ENCODE results near the gene RNF133.
"Not testable (repeated sequence)": the region's sequence is repeated elsewhere in the genome, so short reads cannot be mapped to it uniquely, and the experiment has no call there.

RNF133 gene

DNA sequence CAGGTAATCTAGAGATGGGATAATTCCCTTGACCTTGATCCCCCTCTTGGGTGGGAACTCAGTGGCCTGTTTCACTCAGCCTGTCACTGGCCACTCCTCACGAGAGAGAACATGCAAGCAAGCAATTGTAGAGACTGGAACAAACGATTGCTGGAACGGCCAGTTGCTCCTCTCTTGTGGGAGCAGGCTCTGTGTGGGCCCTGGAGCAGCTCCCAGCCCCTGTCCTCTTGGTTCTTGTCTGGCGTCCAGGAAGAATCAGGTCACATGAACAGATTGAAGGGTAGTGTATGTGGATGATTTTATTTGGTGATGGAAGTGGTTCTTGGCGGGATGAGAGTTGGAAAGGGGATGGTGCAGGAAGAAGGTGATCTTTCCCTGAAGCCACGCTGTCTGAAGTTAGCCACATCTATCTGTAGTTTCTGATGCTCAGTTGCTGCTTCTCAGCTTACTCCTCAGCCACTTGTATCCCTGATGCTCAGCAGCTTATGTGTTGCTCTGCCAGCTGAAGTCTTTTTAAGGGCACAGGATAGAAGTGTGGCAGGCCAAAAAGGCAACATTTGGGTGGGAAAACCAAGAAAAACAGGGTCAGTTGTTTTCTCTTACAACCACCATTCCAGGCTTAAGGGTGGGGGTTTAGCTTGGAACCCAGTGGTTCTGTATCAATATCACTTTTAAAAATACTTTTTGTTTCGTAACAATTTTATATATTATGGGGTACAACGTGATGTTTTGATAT lies 15.9 kb downstream of the RNF133 start:
- no peak for DNase-seq (ENCODE audit: low read depth)
- H3K4me3 ChIP-seq (ENCODE audit: low read depth, low read length), result no peak overlapping the region
- TF ChIP-seq, protein P1, sequence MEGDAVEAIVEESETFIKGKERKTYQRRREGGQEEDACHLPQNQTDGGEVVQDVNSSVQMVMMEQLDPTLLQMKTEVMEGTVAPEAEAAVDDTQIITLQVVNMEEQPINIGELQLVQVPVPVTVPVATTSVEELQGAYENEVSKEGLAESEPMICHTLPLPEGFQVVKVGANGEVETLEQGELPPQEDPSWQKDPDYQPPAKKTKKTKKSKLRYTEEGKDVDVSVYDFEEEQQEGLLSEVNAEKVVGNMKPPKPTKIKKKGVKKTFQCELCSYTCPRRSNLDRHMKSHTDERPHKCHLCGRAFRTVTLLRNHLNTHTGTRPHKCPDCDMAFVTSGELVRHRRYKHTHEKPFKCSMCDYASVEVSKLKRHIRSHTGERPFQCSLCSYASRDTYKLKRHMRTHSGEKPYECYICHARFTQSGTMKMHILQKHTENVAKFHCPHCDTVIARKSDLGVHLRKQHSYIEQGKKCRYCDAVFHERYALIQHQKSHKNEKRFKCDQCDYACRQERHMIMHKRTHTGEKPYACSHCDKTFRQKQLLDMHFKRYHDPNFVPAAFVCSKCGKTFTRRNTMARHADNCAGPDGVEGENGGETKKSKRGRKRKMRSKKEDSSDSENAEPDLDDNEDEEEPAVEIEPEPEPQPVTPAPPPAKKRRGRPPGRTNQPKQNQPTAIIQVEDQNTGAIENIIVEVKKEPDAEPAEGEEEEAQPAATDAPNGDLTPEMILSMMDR (conservative IDR thresholded peaks at IDR 0.05; ENCODE audit: low read depth, low read length), result no peak

DNA sequence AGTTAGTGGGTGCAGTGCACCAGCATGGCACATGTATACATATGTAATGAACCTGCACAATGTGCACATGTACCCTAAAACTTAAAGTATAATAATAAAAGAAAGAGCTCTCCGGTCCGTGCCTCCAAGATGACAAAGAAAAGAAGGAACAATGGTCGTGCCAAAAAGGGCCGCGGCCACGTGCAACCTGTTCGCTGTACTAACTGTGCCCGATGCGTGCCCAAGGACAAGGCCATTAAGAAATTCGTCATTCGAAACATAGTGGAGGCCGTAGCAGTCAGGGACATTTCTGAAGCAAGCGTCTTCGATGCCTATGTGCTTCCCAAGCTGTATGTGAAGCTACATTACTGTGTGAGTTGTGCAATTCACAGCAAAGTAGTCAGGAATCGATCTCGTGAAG lies 17.7 kb downstream of the RNF133 start:
- not testable (repeated sequence) for H3K4me3 ChIP-seq (ENCODE audit: low read depth, low read length); DNase-seq (ENCODE audit: low read depth)

DNA sequence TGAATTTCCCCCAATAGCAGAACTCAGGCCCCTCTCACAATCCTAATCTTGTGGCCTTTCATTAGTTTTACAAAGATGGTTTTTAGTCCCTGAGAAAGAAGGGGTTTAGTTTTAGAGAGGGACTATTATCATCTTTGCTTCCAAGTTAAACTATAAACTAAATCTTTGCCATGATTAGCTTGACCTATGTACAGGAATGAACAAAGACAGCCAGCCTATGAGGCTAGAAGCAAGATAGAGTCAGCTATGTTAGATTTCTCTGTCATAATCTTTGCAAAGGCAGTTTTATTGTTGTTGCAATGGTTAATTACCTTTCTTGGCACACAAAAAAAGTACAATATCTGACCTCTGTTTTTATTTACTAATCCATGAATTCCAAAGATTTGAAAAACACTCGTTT lies 19.1 kb downstream of the RNF133 start:
- DNase-seq (ENCODE audit: low read depth), result no peak
- TF ChIP-seq, protein P1 (conservative IDR thresholded peaks at IDR 0.05; ENCODE audit: low read depth, low read length), result no peak

DNA sequence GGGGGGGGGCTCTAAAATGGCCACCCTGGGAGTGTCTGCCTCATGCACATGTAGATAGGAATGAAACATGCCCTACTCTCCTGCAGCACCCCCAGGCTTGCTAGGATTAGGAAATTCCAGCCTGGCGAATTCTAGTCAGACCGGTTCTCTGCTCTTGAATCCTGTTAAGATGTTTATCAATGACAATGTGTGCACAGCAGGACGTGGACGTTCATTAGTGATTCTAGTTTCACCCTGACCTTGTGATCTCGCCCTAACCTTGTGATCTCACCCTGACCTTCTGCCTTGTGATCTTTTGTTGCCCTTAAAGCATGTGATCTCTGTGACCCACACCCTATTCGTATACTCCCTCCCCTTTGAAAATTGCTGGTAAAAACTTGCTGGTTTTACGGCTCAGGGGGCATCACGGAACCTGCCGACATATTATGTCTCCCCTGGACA lies 19.6 kb downstream of the RNF133 start:
- DNase-seq (ENCODE audit: low read depth); H3K4me3 ChIP-seq (ENCODE audit: low read depth, low read length): not testable (repeated sequence)

More for the DNA sequence above, 19.1 kb downstream of the RNF133 start:
- H3K4me3 ChIP-seq (ENCODE audit: low read depth, low read length), result no peak overlapping the region

DNA sequence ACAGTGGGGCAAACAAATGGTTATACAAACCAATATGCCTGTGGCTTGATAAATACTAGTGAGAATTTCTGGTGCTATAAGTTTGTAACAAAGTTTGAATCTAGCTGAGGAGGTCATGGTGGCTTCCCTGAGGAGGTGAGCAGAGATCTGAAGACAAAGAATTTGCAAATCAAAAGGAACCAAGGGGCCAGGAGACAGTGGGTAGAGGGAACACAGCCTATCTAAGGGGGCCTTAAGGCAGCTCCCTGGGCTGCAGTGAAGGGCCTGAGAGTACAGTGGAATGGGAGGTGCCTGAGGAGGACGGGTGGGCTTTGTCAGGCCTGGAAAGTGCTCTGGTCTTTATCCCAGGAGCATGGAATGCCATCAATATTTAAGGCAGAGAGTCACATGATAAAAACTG lies 21.8 kb downstream of the RNF133 start:
- TF ChIP-seq, protein P1 (conservative IDR thresholded peaks at IDR 0.05; ENCODE audit: low read depth, low read length), result no peak
- no peak for DNase-seq (ENCODE audit: low read depth)
- H3K4me3 ChIP-seq (ENCODE audit: low read depth, low read length), result no peak overlapping the region

DNA sequence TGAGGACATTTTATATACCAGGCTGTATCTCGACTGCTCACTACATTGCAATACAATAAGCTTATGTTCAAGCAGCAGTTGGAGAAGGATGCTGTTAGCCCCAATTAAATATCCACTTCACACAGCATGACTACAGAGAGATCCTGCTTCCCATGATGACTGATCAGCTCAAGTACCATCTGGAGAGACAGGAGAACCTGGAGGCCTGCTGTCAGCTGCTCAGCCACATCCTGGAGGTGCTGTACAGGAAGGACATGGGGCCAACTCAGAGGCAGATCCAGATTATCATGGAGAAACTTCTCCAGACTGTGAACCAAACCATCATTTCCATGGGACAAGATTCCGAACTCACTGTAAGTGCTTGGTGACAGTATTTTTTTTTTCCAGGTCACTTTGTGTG lies 22.5 kb downstream of the RNF133 start:
- TF ChIP-seq, protein P1 (conservative IDR thresholded peaks at IDR 0.05; ENCODE audit: low read depth, low read length), result no peak
- no peak for DNase-seq (ENCODE audit: low read depth)
- no peak overlapping the region for H3K4me3 ChIP-seq (ENCODE audit: low read depth, low read length)

DNA sequence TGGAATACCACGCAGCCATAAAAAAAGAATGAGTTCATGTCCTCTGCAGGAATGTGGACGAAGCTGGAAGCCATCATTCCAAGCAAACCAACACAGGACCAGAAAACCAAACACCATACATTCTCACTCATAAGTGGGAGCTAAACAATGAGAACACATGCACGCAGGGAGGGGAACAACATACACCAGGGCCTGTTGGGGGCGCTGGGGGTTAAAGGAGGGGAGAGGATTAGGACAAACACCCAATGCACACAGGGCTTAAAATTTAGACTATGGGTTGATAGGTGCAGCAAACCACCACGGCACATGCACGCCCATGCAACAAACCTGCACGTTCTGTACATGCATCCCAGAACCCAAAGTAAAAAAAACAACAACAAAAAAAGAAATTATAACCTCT lies 23.3 kb downstream of the RNF133 start:
- TF ChIP-seq, protein P1 (conservative IDR thresholded peaks at IDR 0.05; ENCODE audit: low read depth, low read length), result no peak
- H3K4me3 ChIP-seq (ENCODE audit: low read depth, low read length), result no peak overlapping the region
- no peak for DNase-seq (ENCODE audit: low read depth)

DNA sequence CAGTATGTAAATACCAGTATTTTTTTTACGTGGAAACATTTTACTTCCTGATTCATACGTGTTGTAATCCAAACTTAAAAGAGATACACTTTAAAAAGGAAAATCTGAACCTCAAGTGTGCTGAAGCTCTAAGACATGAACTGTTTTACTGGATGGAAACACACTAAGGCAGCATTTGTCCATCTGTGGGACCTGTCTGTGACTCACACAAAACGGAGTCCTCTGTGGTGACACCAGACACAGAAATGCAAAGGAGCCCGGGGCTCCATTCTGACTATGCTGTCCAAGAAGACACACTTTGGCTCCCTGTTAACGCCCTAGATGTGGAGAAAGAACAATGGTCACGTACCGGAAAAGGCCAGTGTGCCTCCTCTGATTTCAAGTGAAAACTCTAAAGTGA lies 23.9 kb downstream of the RNF133 start:
- TF ChIP-seq, protein P1 (conservative IDR thresholded peaks at IDR 0.05; ENCODE audit: low read depth, low read length), result no peak
- peak; percentile 47 for DNase-seq (ENCODE audit: low read depth)
- peak overlapping the region; percentile 17 for H3K4me3 ChIP-seq (ENCODE audit: low read depth, low read length)
